ENCODE data around the gene VAV1. TPM values are rescaled to one million over a fixed set of nuclear protein-coding genes. Genes with fewer than 3 reads are reported as not detected.
"Not testable (repeated sequence)": the region's sequence is repeated elsewhere in the genome, so short reads cannot be mapped to it uniquely, and the experiment has no call there.

Gene VAV1
- total and polyA plus RNA-seq, 4 experiments from 2014 or later: 16.0 to 87.6 (median 53.2) TPM

- H3K36me3 Mint-ChIP-seq: peaks cover 0 to 6% of the 10 kb centered on the region in 2 donors
These were observed 91.9 kb downstream of the VAV1 start for GRCh38 chr19:6864325-6864940.

DNA sequence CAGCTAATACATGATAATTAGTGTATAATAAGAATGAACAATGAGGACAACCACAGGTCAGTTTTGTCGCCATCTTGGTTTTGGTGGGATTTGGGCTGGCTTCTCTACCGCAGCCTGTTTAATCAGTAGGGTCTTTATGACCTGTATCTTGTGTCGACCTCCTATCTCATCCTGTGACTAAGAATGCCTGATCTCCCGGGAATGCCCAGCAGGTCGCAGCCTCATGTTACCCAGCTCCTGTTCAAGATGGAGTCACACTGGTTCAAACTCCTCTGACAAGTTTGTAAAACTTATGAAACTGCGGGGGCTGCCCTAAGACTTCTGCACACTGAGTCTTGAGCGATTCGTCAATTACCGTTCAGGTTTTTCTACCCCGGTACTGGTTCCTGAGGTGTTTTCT is 93.3 kb downstream of the VAV1 start:
- Mint-ChIP-seq H3K9me3 (peaks cover 0 to 8% (median 0%) of the 10 kb centered on the region in 8 donors), H3K27me3 (no peaks in the 10 kb centered on the region), H3K4me3 (no peak overlapping the region), H3K4me1 (peaks cover 16 to 36% (median 21%) of the 10 kb centered on the region in 4 donors), H3K36me3 (peaks cover 0 to 6% of the 10 kb centered on the region in 2 donors), H3K27ac (no peak overlapping the region)
- intact Hi-C loops (cut with micrococcal nuclease): no loop called here
- Histone ChIP-seq H3K36me3 (ENCODE audit: insufficient read depth, low read length) (no peaks in the 10 kb centered on the region), H3K9me3 (ENCODE audit: control insufficient read depth in 1 of 2, low read length in 2 of 2) (no peaks in the 10 kb centered on the region), H3K4me3 (ENCODE audit: low read length in 2 of 2) (no peak overlapping the region), H3K4me1 (ENCODE audit: insufficient read depth, low read length) (peaks cover 18% of the 10 kb centered on the region), H3K27me3 (ENCODE audit: insufficient read depth, low read length) (no peaks in the 10 kb centered on the region), H3K27ac (ENCODE audit: low read depth, low read length) (no peak overlapping the region)
- ChIA-PET CTCF (ENCODE audit: partially characterized antibody) (interaction anchor here (2.7 to 9.0 kb wide), 5 partner anchors 19 to 130 kb away, joined by 13 to 184 read pairs (median 18); partner anchors contain the start of gene GPR108), POLR2A (ENCODE audit: partially characterized antibody) (interaction anchor here (1.4 to 6.4 kb wide), 2 partner anchors 25 to 127 kb away, joined by 6 to 130 read pairs; partner anchors contain the start of genes GPR108 and TRIP10)
- no peak for DNase-seq

More at GRCh38 chr19:6864325-6864940, 91.9 kb downstream of the VAV1 start:
- Mint-ChIP-seq H3K9me3 (peaks cover 0 to 4% (median 0%) of the 10 kb centered on the region in 8 donors), H3K27me3 (no peaks in the 10 kb centered on the region), H3K4me3 (peak overlapping the region in 2 of 8 donors; percentile 10 to 18), H3K4me1 (peaks cover 16 to 32% (median 21%) of the 10 kb centered on the region in 4 donors), H3K27ac (peak overlapping the region in 1 of 7 donors; percentile 84)
- Histone ChIP-seq H3K36me3 (ENCODE audit: insufficient read depth, low read length) (no peaks in the 10 kb centered on the region), H3K9me3 (ENCODE audit: control insufficient read depth in 1 of 2, low read length in 2 of 2) (no peaks in the 10 kb centered on the region), H3K4me3 (ENCODE audit: low read length in 2 of 2) (no peak overlapping the region), H3K4me1 (ENCODE audit: insufficient read depth, low read length) (peaks cover 18% of the 10 kb centered on the region), H3K27me3 (ENCODE audit: insufficient read depth, low read length) (no peaks in the 10 kb centered on the region), H3K27ac (ENCODE audit: low read depth, low read length) (no peak overlapping the region)
- CTCF ChIA-PET (ENCODE audit: partially characterized antibody): interaction anchor here (0.7 to 9.0 kb wide), 51 partner anchors 10 to 564 kb away, joined by 3 to 184 read pairs (median 5); partner anchors contain the start of genes GPR108, SH2D3A, TNFSF14 and VAV1
- intact Hi-C loops (cut with micrococcal nuclease): loop anchor here (5.0 kb wide), 1 partner anchor 332 kb away; the partner anchor contains the start of gene TNFSF9
- DNase-seq: no peak
- POLR2A ChIA-PET (ENCODE audit: partially characterized antibody): interaction anchor here (0.6 to 6.4 kb wide), 9 partner anchors 26 to 391 kb away, joined by 3 to 130 read pairs (median 5); partner anchors contain the start of genes GPR108, SH2D3A, TRIP10 and VAV1

- no peaks in the 10 kb centered on the region for H3K27me3 Mint-ChIP-seq
- Histone ChIP-seq H3K4me3 (ENCODE audit: low read length in 2 of 2) (no peak overlapping the region), H3K27me3 (ENCODE audit: insufficient read depth, low read length) (no peaks in the 10 kb centered on the region), H3K27ac (ENCODE audit: low read depth, low read length) (no peak overlapping the region), H3K36me3 (ENCODE audit: insufficient read depth, low read length) (no peaks in the 10 kb centered on the region), H3K9me3 (ENCODE audit: control insufficient read depth in 1 of 2, low read length in 2 of 2) (no peaks in the 10 kb centered on the region), H3K4me1 (ENCODE audit: insufficient read depth, low read length) (peaks cover 18% of the 10 kb centered on the region)
- POLR2A ChIA-PET (ENCODE audit: partially characterized antibody): interaction anchor here (0.8 to 3.3 kb wide), 4 partner anchors 10 to 129 kb away, joined by 3 to 12 read pairs (median 8); partner anchors contain the start of genes ADGRE1 and GPR108
- CTCF ChIA-PET (ENCODE audit: partially characterized antibody): interaction anchor here (0.6 to 9.0 kb wide), 5 partner anchors 23 to 172 kb away, joined by 3 to 184 read pairs (median 4); partner anchors contain the start of gene GPR108
- H3K9me3 Mint-ChIP-seq: peaks cover 0 to 9% (median 0%) of the 10 kb centered on the region in 8 donors
- peak overlapping the region in 1 of 7 donors; percentile 38 for H3K27ac Mint-ChIP-seq
- intact Hi-C loops (cut with micrococcal nuclease): no loop called here
- no peak overlapping the region for H3K4me3 Mint-ChIP-seq
- no peak for DNase-seq
- H3K36me3 Mint-ChIP-seq: peaks cover 0 to 4% of the 10 kb centered on the region in 2 donors
- peaks cover 15 to 31% (median 19%) of the 10 kb centered on the region in 4 donors for H3K4me1 Mint-ChIP-seq
These were observed 94.2 kb downstream of the VAV1 start for GRCh38 chr19:6866741-6867151.

DNA sequence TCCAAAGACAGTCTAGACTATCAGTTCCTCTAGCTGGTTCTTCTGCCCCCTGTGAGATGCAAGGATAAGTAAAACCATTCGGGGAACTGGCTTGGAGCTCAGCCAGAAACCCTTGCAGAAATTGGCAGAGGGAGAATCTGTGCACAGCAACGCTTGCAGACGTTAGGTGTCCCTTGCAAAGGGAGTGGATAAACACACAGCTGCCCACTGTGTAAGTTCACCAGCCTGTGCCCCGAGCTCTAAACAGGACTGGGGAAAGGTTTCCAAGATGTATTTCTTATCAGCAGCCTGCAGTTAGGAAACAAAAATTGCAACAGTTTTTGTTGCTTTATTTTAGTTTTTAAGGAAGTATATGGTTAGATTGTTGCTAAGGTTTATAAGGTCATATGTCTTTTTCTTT is 95.8 kb downstream of the VAV1 start:
- intact Hi-C loops (cut with micrococcal nuclease): no loop called here
- ChIA-PET POLR2A (ENCODE audit: partially characterized antibody) (interaction anchor here (0.5 to 3.3 kb wide), 7 partner anchors 9 to 139 kb away, joined by 3 to 12 read pairs (median 3); partner anchors contain the start of genes ADGRE1 and GPR108), CTCF (ENCODE audit: partially characterized antibody) (interaction anchor here (1.2 to 9.0 kb wide), 3 partner anchors 132 to 352 kb away, joined by 3 to 184 read pairs (median 4); partner anchors contain the start of gene GPR108)
- H3K9me3 ChIP-seq (ENCODE audit: control insufficient read depth in 1 of 2, low read length in 2 of 2): no peaks in the 10 kb centered on the region
- H3K4me1 Mint-ChIP-seq: peaks cover 8 to 20% (median 10%) of the 10 kb centered on the region in 4 donors
- peak overlapping the region in 1 of 7 donors; percentile 9 for H3K27ac Mint-ChIP-seq
- H3K27me3 Mint-ChIP-seq: no peaks in the 10 kb centered on the region
- no peaks in the 10 kb centered on the region for H3K36me3 Mint-ChIP-seq
- H3K27me3 ChIP-seq (ENCODE audit: insufficient read depth, low read length): no peaks in the 10 kb centered on the region
- no peak overlapping the region for H3K27ac ChIP-seq (ENCODE audit: low read depth, low read length)
- peaks cover 8% of the 10 kb centered on the region for H3K4me1 ChIP-seq (ENCODE audit: insufficient read depth, low read length)
- H3K4me3 Mint-ChIP-seq: no peak overlapping the region
- H3K36me3 ChIP-seq (ENCODE audit: insufficient read depth, low read length): no peaks in the 10 kb centered on the region
- H3K9me3 Mint-ChIP-seq: peaks cover 0 to 8% (median 0%) of the 10 kb centered on the region in 8 donors
- H3K4me3 ChIP-seq (ENCODE audit: low read length in 2 of 2): no peak overlapping the region
- DNase-seq: no peak

GRCh38 chr19:6869151-6869882 is 96.8 kb downstream of the VAV1 start:
- H3K36me3 ChIP-seq (ENCODE audit: insufficient read depth, low read length); DNase-seq; H3K27me3 ChIP-seq (ENCODE audit: insufficient read depth, low read length); H3K27ac Mint-ChIP-seq; H3K27ac ChIP-seq (ENCODE audit: low read depth, low read length); H3K27me3 Mint-ChIP-seq; H3K4me3 ChIP-seq (ENCODE audit: low read length in 2 of 2); H3K9me3 ChIP-seq (ENCODE audit: control insufficient read depth in 1 of 2, low read length in 2 of 2); H3K9me3 Mint-ChIP-seq; intact Hi-C loops (cut with micrococcal nuclease); H3K4me1 ChIP-seq (ENCODE audit: insufficient read depth, low read length); H3K4me3 Mint-ChIP-seq; H3K36me3 Mint-ChIP-seq: not testable (repeated sequence)
- H3K4me1 Mint-ChIP-seq: peaks cover 5 to 16% (median 7%) of the 10 kb centered on the region in 4 donors
- ChIA-PET POLR2A (ENCODE audit: partially characterized antibody) (interaction anchor here (1.9 to 3.3 kb wide), 3 partner anchors 18 to 131 kb away, joined by 7 to 12 read pairs (median 9); partner anchors contain the start of genes ADGRE1 and GPR108), CTCF (ENCODE audit: partially characterized antibody) (interaction anchor here (1.2 kb wide), 2 partner anchors 239 to 353 kb away, joined by 3 to 4 read pairs; no protein-coding TSS in a partner anchor)

- ChIA-PET POLR2A (ENCODE audit: partially characterized antibody) (interaction anchor here (1.0 kb wide), 1 partner anchor 11 kb away, joined by 3 read pairs; no protein-coding TSS in a partner anchor), CTCF (ENCODE audit: partially characterized antibody) (no interaction called here)
- no peaks in the 10 kb centered on the region for H3K36me3 ChIP-seq (ENCODE audit: insufficient read depth, low read length)
- peaks cover 0 to 8% (median 0%) of the 10 kb centered on the region in 8 donors for H3K9me3 Mint-ChIP-seq
- H3K27me3 ChIP-seq (ENCODE audit: insufficient read depth, low read length): no peaks in the 10 kb centered on the region
- no peak for DNase-seq
- H3K9me3 ChIP-seq (ENCODE audit: control insufficient read depth in 1 of 2, low read length in 2 of 2): no peaks in the 10 kb centered on the region
- no peak overlapping the region for H3K4me3 Mint-ChIP-seq
- H3K27ac ChIP-seq (ENCODE audit: low read depth, low read length): no peak overlapping the region
- H3K36me3 Mint-ChIP-seq: no peaks in the 10 kb centered on the region
- no peak overlapping the region for H3K4me3 ChIP-seq (ENCODE audit: low read length in 2 of 2)
- no peaks in the 10 kb centered on the region for H3K27me3 Mint-ChIP-seq
- H3K4me1 ChIP-seq (ENCODE audit: insufficient read depth, low read length): no peaks in the 10 kb centered on the region
- intact Hi-C loops (cut with micrococcal nuclease): no loop called here
- peaks cover 2 to 11% (median 4%) of the 10 kb centered on the region in 4 donors for H3K4me1 Mint-ChIP-seq
- H3K27ac Mint-ChIP-seq: no peak overlapping the region
These were observed 101.4 kb downstream of the VAV1 start for GRCh38 chr19:6873708-6874431.
